Measurements from ENCODE around the gene MSI1. TPM values are rescaled to one million over a fixed set of nuclear protein-coding genes. Genes with fewer than 3 reads are reported as not detected.

The MSI1 gene
- total RNA-seq, 2 experiments from 2014 or later, result not detected

DNA sequence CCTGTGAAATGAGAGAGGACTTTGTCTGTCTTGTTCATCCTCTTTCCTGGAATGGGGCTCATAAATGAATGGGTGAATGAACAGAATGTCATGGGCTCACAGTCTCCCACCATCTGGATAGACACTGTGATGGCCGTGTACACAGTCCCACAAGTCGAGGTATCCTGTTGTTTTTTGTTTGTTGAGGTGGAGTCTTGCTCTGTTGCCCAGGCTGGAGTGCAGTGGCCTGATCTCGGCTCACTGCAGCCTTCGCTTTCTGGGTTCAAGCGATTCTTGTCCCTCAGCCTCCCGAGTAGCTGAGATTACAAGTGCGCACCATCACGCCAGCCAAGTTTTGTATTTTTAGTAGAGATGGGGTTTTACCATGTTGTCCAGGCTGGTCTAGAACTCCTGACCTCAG is 25.3 kb downstream of the MSI1 start:
- POLR2A ChIA-PET, result no interaction called here
- CTCF ChIA-PET (ENCODE audit: unreplicated experiment), result no interaction called here
- H3K4me3 ChIP-seq (ENCODE audit: low read depth, low read length, poor library complexity, severe bottlenecking), result no peak overlapping the region
- no peaks in the 10 kb centered on the region for H4K20me1 ChIP-seq (ENCODE audit: insufficient read depth, low read length)
- H3K9me2 ChIP-seq (ENCODE audit: insufficient read depth, low read length), result no peaks in the 10 kb centered on the region
- H3K4me2 ChIP-seq (ENCODE audit: low read length), result no peak overlapping the region
- H3K9me3 ChIP-seq (ENCODE audit: low read length), result peaks cover under 1% of the 10 kb centered on the region; the same call in 1 of the 2 replicates
- H3K79me2 ChIP-seq (ENCODE audit: insufficient read depth, low read depth, low read length), result no peaks in the 10 kb centered on the region
- TF ChIP-seq EZH2phosphoT487 (IDR thresholded peaks at IDR 0.05; ENCODE audit: borderline replicate concordance, low read depth, low read length), result no peak
- TF ChIP-seq, protein P1, sequence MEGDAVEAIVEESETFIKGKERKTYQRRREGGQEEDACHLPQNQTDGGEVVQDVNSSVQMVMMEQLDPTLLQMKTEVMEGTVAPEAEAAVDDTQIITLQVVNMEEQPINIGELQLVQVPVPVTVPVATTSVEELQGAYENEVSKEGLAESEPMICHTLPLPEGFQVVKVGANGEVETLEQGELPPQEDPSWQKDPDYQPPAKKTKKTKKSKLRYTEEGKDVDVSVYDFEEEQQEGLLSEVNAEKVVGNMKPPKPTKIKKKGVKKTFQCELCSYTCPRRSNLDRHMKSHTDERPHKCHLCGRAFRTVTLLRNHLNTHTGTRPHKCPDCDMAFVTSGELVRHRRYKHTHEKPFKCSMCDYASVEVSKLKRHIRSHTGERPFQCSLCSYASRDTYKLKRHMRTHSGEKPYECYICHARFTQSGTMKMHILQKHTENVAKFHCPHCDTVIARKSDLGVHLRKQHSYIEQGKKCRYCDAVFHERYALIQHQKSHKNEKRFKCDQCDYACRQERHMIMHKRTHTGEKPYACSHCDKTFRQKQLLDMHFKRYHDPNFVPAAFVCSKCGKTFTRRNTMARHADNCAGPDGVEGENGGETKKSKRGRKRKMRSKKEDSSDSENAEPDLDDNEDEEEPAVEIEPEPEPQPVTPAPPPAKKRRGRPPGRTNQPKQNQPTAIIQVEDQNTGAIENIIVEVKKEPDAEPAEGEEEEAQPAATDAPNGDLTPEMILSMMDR (conservative IDR thresholded peaks at IDR 0.05; ENCODE audit: low read length), result no peak
- BruUV-seq (replicated peaks), result no TSS peak
- intact Hi-C loops (cut with micrococcal nuclease; ENCODE audit: unreplicated experiment), result no loop called here
- no peak overlapping the region for H3K27ac ChIP-seq (ENCODE audit: low read depth, low read length, poor library complexity, severe bottlenecking)
- H2AFZ ChIP-seq (ENCODE audit: low read length), result no peak overlapping the region
- H3K4me1 ChIP-seq (ENCODE audit: insufficient read depth, low read length, poor library complexity, severe bottlenecking), result no peaks in the 10 kb centered on the region
- DNase-seq (ENCODE audit: low spot score), result no peak
- no peaks in the 10 kb centered on the region for H3K36me3 ChIP-seq (ENCODE audit: insufficient read depth, low read length)

DNA sequence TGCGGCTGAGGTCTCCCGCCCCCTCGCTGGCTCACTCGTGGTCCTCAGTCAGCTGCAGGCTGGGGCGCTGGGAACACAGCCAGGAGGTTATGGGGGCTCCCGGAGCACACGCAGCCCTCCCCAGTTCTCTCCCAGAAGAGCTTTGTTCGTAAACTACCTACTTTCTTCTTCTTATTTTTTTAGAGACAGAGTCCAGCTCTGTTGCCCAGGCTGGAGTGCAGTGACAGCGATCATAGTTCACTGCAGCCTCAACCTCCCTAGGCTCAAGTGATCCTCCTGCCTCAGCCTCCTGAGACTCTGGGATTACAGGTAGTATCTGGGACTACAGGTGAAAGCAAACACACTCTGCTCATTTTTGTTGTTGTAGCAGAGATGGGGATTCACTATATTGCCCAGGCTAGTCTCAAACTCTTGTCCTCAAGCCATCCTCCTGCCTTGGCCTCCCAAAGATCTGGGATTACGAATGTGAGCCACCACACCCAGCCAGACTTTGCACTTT is 25.9 kb downstream of the MSI1 start:
- Histone ChIP-seq H3K79me2 (ENCODE audit: insufficient read depth, low read depth, low read length) (no peaks in the 10 kb centered on the region), H3K36me3 (ENCODE audit: insufficient read depth, low read length) (no peaks in the 10 kb centered on the region), H3K4me1 (ENCODE audit: insufficient read depth, low read length, poor library complexity, severe bottlenecking) (no peaks in the 10 kb centered on the region), H2AFZ (ENCODE audit: low read length) (no peak overlapping the region), H3K9me3 (ENCODE audit: low read length) (peaks cover 6% of the 10 kb centered on the region; the same call in 1 of the 2 replicates), H3K4me2 (ENCODE audit: low read length) (no peak overlapping the region), H3K4me3 (ENCODE audit: low read depth, low read length, poor library complexity, severe bottlenecking) (no peak overlapping the region), H4K20me1 (ENCODE audit: insufficient read depth, low read length) (no peaks in the 10 kb centered on the region), H3K27ac (ENCODE audit: low read depth, low read length, poor library complexity, severe bottlenecking) (no peak overlapping the region), H3K9me2 (ENCODE audit: insufficient read depth, low read length) (no peaks in the 10 kb centered on the region)
- intact Hi-C loops (cut with micrococcal nuclease; ENCODE audit: unreplicated experiment), result no loop called here
- BruUV-seq (replicated peaks), result no TSS peak
- no peak for DNase-seq (ENCODE audit: low spot score)
- ChIA-PET CTCF (ENCODE audit: unreplicated experiment) (no interaction called here), POLR2A (no interaction called here)
- TF ChIP-seq EZH2phosphoT487 (IDR thresholded peaks at IDR 0.05; ENCODE audit: borderline replicate concordance, low read depth, low read length), result no peak
- TF ChIP-seq, protein P1 (conservative IDR thresholded peaks at IDR 0.05; ENCODE audit: low read length), result no peak

DNA sequence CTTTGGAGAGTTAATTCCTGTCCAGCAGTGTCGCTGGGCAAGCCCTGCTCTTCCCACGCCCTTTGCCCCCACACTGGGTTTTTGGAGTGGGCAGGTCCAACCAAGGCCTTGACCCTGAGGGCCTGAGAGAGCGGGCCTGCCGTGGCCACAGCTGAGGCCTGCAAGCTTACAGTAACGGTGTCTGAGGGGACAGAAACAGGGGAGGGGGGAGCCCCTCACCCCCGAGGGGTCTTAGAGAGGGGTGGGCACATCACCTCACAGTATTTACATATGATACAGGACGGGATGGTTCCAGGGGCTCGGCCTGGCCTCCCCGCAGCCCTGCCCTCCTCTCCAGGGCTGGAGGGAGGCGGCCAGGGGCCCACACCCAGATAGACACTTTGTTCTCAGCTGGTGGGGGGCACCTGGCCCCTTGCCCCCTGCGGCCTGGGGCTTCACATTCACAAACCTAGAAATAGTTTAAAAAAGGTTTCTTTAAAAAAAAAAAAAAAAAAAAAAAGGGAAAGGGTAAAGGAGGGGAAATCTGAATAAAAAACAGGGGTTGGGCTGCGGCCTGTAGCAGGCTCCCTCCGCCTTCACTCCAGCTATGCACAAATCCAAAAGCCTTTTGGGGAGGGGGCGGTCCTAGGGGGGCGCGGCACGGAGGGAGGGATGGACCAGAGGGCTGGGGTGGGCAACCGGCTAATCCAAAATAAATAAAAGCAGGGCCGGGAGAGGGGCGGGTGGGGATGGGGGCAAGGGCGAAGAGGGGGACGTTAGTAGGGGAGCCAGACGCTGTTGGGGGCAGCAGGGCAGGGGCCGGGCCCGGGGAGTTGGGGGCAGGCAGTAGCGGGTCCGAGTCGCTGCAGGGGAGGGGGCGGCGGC is 26.6 kb downstream of the MSI1 start:
- Histone ChIP-seq H2AFZ (ENCODE audit: low read length) (no peak overlapping the region), H3K9me2 (ENCODE audit: insufficient read depth, low read length) (no peaks in the 10 kb centered on the region), H3K79me2 (ENCODE audit: insufficient read depth, low read depth, low read length) (no peaks in the 10 kb centered on the region), H3K4me1 (ENCODE audit: insufficient read depth, low read length, poor library complexity, severe bottlenecking) (no peaks in the 10 kb centered on the region), H4K20me1 (ENCODE audit: insufficient read depth, low read length) (no peaks in the 10 kb centered on the region), H3K4me2 (ENCODE audit: low read length) (no peak overlapping the region), H3K4me3 (ENCODE audit: low read depth, low read length, poor library complexity, severe bottlenecking) (no peak overlapping the region), H3K36me3 (ENCODE audit: insufficient read depth, low read length) (no peaks in the 10 kb centered on the region), H3K9me3 (ENCODE audit: low read length) (peaks cover 13% of the 10 kb centered on the region), H3K27ac (ENCODE audit: low read depth, low read length, poor library complexity, severe bottlenecking) (no peak overlapping the region)
- CTCF ChIA-PET (ENCODE audit: unreplicated experiment), result no interaction called here
- BruUV-seq (replicated peaks), result no TSS peak
- DNase-seq (ENCODE audit: low spot score), result no peak
- intact Hi-C loops (cut with micrococcal nuclease; ENCODE audit: unreplicated experiment), result no loop called here
- TF ChIP-seq, protein P1 (conservative IDR thresholded peaks at IDR 0.05; ENCODE audit: low read length), result no peak
- no peak for TF ChIP-seq EZH2phosphoT487 (IDR thresholded peaks at IDR 0.05; ENCODE audit: borderline replicate concordance, low read depth, low read length)
- POLR2A ChIA-PET, result no interaction called here

Data from OCI-LY7 (cell line).